Fibroblast of lung (primary cell): ENCODE data around the gene PCID2. TPM values are rescaled to one million over a fixed set of nuclear protein-coding genes. Genes with fewer than 3 reads are reported as not detected.
A peak's percentile ranks its signal among the peaks of the same experiment; 100 is the strongest.

Experiments used
- DNase-seq, 2 donors: peaks; one replicate each; pipeline versions ENCODE4 v3.0.0 to v3.0.0-alpha.2; 2010; ENCODE audit warnings: low read depth in 2 of 2
- H2AFZ ChIP-seq: 2 replicates; pipeline ENCODE4 v1.5.1; 2012; ENCODE audit warnings: low read length, control low read depth, inconsistent platforms
- H3K27ac ChIP-seq: 2 replicates; pipeline ENCODE4 v1.5.1; 2011; ENCODE audit warnings: low read length, control low read depth; ENCODE audit not compliant: insufficient read depth
- H3K27me3 ChIP-seq: 2 replicates; pipeline ENCODE4 v1.5.1; 2011; ENCODE audit warnings: mild to moderate bottlenecking, low read length; ENCODE audit not compliant: control insufficient read depth, insufficient read depth
- H3K36me3 ChIP-seq: 2 replicates; pipeline ENCODE4 v1.5.1; 2011; ENCODE audit warnings: low read length; ENCODE audit not compliant: control insufficient read depth, insufficient read depth
- H3K4me1 ChIP-seq: 2 replicates; pipeline ENCODE4 v1.5.1; 2011; ENCODE audit warnings: low read length; ENCODE audit not compliant: control insufficient read depth, insufficient read depth; ENCODE audit errors: extremely low read depth
- H3K4me2 ChIP-seq: 2 replicates; pipeline ENCODE4 v1.5.1; 2011; ENCODE audit warnings: low read length, control low read depth; ENCODE audit not compliant: insufficient read depth; ENCODE audit errors: extremely low read depth
- H3K4me3 ChIP-seq, 4 experiments: fragments of 200-600 bp in 1 of 4; sonication (generic) in 1 of 4; replicated peaks in 1 of 4; 2 replicates each; pipeline ENCODE4 v1.5.1; 2011 to 2016; ENCODE audit warnings: low read length in 4 of 4, low read depth in 3 of 4, mild to moderate bottlenecking in 3 of 4, control low read depth in 2 of 4, inconsistent platforms in 1 of 4, mixed read lengths in 1 of 4; ENCODE audit not compliant: insufficient read depth in 1 of 4; ENCODE audit errors: control extremely low read depth in 1 of 4
- H3K79me2 ChIP-seq: 2 replicates; pipeline ENCODE4 v1.5.1; 2012; ENCODE audit warnings: mild to moderate bottlenecking, low read length, inconsistent platforms; ENCODE audit not compliant: control insufficient read depth, insufficient read depth
- H3K9ac ChIP-seq: 2 replicates; pipeline ENCODE4 v1.5.1; 2011; ENCODE audit warnings: mild to moderate bottlenecking, low read length, control low read depth; ENCODE audit not compliant: insufficient read depth
- H3K9me3 ChIP-seq: 2 replicates; pipeline ENCODE4 v1.5.1; 2012; ENCODE audit warnings: low read depth, low read length; ENCODE audit not compliant: control insufficient read depth, insufficient read depth
- H4K20me1 ChIP-seq: 2 replicates; pipeline ENCODE4 v1.5.1; 2011; ENCODE audit warnings: low read length; ENCODE audit not compliant: control insufficient read depth, insufficient read depth; ENCODE audit errors: extremely low read depth
- EZH2 ChIP-seq: IDR thresholded peaks from 2 replicates; pipeline ENCODE4 v1.5.1; 2012; ENCODE audit warnings: low read length, control low read depth, mild to moderate bottlenecking; ENCODE audit errors: missing control alignments
- polyA plus RNA-seq, 2 donors: library from polyadenylated mRNA; depleted of rRNA in 1 of 2; stranded (reverse) in 1 of 2; unstranded in 1 of 2; fragments of >200 nt; gene quantifications; 2 replicates each; pipeline ENCODE4 v1.2.1, GENCODE V29; 2011 to 2012; ENCODE audit warnings: missing spikeins in 1 of 2
- total RNA-seq: library from RNA; depleted of rRNA; stranded (reverse); fragments of >200 nt; gene quantifications from 2 replicates; pipeline ENCODE4 v1.2.1, GENCODE V29; 2014
- TF ChIP-seq, protein P1 (sequence below), 2 donors: IDR thresholded peaks in 1 of 2; conservative IDR thresholded peaks in 1 of 2; 1 replicate in 1 of 2; 2 replicates in 1 of 2; pipeline ENCODE4 v1.5.1; 2011 to 2012; ENCODE audit warnings: low read length in 2 of 2, control low read depth in 1 of 2, inconsistent platforms in 1 of 2, low read depth in 1 of 2, mild to moderate bottlenecking in 1 of 2

Gene PCID2
- total and polyA plus RNA-seq, 2 donors (not counting 1 experiment from before 2014, with no cell fraction given): 93.5 to 113 TPM

DNA sequence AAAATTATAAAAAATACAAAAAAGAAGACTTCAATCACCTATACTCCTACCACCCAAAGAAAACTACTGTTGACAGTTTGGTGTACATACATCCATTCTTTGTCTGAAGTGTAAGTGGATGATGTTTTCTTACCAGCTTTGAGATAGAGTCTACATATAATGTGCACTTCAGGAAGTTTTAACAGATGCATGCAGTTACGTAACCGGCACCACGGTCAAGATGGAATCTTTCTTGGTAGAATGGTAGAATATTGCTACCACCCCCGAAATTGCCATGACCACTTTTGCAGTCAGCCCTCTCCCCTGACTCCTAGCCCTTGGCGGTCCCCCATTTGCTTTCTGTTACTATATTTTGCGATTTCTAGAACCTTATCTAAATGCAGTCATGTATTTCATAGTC lies 2.4 kb upstream of the PCID2 start:
- Histone ChIP-seq H3K27me3 (no peaks in the 10 kb centered on the region), H3K79me2 (peaks cover 87% of the 10 kb centered on the region), H4K20me1 (peaks cover 3% of the 10 kb centered on the region), H3K9ac (no peak overlapping the region), H3K4me2 (peak overlapping the region; percentile 81), H3K4me1 (peaks cover 13% of the 10 kb centered on the region), H3K9me3 (no peaks in the 10 kb centered on the region), H3K4me3 (peak overlapping the region; percentile 66 to 92 (median 78)), H3K36me3 (peaks cover 5% of the 10 kb centered on the region), H2AFZ (no peak overlapping the region), H3K27ac (no peak overlapping the region)
- DNase-seq: no peak
- TF ChIP-seq EZH2: no peak
- TF ChIP-seq, protein P1, sequence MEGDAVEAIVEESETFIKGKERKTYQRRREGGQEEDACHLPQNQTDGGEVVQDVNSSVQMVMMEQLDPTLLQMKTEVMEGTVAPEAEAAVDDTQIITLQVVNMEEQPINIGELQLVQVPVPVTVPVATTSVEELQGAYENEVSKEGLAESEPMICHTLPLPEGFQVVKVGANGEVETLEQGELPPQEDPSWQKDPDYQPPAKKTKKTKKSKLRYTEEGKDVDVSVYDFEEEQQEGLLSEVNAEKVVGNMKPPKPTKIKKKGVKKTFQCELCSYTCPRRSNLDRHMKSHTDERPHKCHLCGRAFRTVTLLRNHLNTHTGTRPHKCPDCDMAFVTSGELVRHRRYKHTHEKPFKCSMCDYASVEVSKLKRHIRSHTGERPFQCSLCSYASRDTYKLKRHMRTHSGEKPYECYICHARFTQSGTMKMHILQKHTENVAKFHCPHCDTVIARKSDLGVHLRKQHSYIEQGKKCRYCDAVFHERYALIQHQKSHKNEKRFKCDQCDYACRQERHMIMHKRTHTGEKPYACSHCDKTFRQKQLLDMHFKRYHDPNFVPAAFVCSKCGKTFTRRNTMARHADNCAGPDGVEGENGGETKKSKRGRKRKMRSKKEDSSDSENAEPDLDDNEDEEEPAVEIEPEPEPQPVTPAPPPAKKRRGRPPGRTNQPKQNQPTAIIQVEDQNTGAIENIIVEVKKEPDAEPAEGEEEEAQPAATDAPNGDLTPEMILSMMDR (conservative IDR thresholded peaks at IDR 0.05 in 1 of 2, IDR thresholded peaks at IDR 0.05 in 1 of 2; ENCODE audit: low read depth in 1 of 2, low read length in 2 of 2): no peak

DNA sequence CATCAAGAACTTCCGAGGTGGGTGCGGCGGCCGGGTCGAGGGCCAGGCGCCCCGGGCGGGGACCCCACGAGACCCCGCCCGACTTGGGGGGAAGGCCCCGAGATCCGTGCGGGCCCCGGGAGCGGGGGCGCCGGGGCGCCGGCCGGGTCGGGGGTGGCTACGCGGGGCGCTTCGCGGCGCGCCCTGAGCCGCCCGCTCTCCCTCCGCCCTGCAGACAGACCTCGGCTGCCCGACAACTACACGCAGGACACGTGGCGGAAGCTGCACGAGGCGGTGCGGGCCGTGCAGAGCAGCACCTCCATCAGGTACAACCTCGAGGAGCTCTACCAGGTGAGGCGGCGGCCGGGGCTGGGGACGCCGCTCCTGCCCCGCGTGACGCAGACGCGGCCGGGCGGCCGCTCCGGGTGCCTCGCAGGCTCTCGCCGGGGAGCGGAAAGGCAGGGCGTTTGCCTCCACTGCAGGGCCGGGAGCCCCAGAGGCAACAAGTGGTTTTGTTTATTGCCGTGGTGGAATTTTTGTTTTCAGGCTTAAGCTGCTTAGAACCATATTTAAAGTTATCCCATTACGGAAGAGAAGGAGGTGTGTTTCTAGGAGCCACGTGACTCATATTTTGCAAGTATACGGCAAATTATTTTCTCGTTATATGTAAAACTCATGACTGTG lies 1.4 kb upstream of the PCID2 start:
- Histone ChIP-seq H4K20me1 (no peaks in the 10 kb centered on the region), H3K27ac (peak overlapping the region; percentile 80), H3K27me3 (no peaks in the 10 kb centered on the region), H3K79me2 (peaks cover 87% of the 10 kb centered on the region), H2AFZ (no peak overlapping the region), H3K9ac (peak overlapping the region; percentile 86), H3K4me1 (peaks cover 9% of the 10 kb centered on the region), H3K4me3 (peak overlapping the region; percentile 66 to 92 (median 78)), H3K36me3 (peaks cover 5% of the 10 kb centered on the region), H3K9me3 (no peaks in the 10 kb centered on the region), H3K4me2 (peak overlapping the region; percentile 81)
- DNase-seq: peak; percentile 59 to 60
- TF ChIP-seq EZH2: no peak
- TF ChIP-seq, protein P1 (conservative IDR thresholded peaks at IDR 0.05 in 1 of 2, IDR thresholded peaks at IDR 0.05 in 1 of 2; ENCODE audit: low read depth in 1 of 2, low read length in 2 of 2): no peak

DNA sequence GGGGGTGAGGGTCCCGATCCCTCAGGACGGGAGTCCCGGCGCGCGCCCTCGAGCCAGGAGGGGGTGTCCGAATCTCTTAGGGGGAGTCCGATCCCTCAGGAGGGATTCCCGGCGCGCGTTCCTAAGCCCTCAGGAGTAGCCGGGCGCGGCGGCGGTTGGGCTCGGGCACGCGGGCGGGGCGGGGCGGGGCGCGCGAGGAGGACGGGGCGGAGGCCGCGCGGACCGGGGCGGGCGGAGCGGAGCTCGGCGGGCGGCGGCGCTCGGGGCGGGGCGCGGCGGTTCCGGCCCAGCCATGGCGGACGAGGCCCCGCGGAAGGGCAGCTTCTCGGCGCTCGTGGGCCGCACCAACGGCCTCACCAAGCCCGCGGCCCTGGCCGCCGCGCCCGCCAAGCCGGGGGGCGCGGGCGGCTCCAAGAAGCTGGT lies 878 bp upstream of the PCID2 start, which contains the start of gene CUL4A:
TSS of gene CUL4A (plus strand) at position 278 of the 423 bp plus-strand sequence. CDS start at position 293, 15 bp downstream.
- H3K27ac ChIP-seq: peak within 1 kb of the TSS; percentile 98
- no peak for TF ChIP-seq EZH2
- TF ChIP-seq, protein P1 (conservative IDR thresholded peaks at IDR 0.05 in 1 of 2, IDR thresholded peaks at IDR 0.05 in 1 of 2; ENCODE audit: low read depth in 1 of 2, low read length in 2 of 2): no peak
- H4K20me1 ChIP-seq: no peaks in the 10 kb centered on the region
- peak within 1 kb of the TSS; percentile 73 to 99 (median 79) for H3K4me3 ChIP-seq
- peaks cover 9% of the 10 kb centered on the region for H3K4me1 ChIP-seq
- peaks cover 5% of the 10 kb centered on the region for H3K36me3 ChIP-seq
- H3K4me2 ChIP-seq: peak within 1 kb of the TSS; percentile 81
- peak within 1 kb of the TSS; percentile 64 for H2AFZ ChIP-seq
- peak within 1 kb of the TSS; percentile 98 for H3K9ac ChIP-seq
- H3K79me2 ChIP-seq: peaks cover 87% of the 10 kb centered on the region
- peak; percentile 65 to 70 for DNase-seq
- H3K9me3 ChIP-seq: no peaks in the 10 kb centered on the region
- H3K27me3 ChIP-seq: no peaks in the 10 kb centered on the region
